CD4-positive, alpha-beta T cell treated with Interleukin-6 at 100 ng/mL for 8 hours (primary cell): ENCODE results near the gene ANKRD63.
A peak's percentile ranks its signal among the peaks of the same experiment; 100 is the strongest.

Source experiments
- DNase-seq: peaks from one replicate; pipeline ENCODE4 v3.0.0-alpha.2; 2020; ENCODE audit warnings: mixed read lengths, low spot score

The ANKRD63 gene, protein sequence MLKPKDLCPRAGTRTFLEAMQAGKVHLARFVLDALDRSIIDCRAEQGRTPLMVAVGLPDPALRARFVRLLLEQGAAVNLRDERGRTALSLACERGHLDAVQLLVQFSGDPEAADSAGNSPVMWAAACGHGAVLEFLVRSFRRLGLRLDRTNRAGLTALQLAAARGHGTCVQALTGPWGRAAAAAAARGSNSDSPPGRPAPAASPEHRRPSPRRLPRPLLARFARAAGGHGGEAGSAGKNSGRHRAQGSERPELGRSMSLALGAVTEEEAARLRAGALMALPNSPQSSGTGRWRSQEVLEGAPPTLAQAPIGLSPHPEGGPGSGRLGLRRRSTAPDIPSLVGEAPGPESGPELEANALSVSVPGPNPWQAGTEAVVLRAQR

DNA sequence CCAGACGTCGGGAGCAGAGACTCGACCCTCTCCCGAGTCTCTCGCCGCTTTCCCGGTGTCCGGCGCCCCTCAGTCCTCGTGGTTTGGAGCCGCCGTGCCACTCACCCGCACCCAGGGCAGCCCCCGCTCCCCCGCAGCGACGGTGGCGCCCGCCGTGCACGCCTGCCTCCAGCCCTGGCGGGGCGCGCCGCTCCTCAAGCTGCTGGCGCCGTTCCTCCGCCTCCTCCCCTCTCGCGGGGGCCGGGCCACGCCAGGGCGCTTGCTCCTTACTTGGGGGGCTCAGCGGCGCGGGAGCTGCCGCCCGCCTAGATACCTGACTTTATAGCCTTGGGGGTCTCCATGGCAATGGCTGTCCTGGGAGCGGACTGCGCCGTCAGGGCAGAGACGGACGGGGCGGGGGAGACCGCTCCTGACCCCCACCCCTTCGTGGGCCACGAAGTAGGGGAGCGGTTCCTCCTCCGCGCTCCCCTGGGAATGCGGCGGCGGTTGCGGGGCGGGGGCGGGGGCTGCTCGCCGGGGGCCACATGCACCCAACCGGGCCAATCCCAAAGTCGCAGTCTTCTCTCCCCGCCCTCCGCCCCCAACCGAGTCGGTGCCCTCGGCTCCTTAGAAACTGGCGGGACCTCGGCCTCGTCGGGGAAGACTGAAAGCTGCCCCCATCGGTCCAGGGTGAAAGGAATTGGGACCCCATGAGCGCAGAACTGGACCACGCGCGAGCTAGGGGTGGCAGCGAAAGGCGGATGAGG lies at the start of gene ANKRD63:
ANKRD63 (minus strand) TSS at position 196 of the 746 bp plus-strand sequence. CDS start 478 bp downstream, outside the sequence.
- DNase-seq: no peak

DNA sequence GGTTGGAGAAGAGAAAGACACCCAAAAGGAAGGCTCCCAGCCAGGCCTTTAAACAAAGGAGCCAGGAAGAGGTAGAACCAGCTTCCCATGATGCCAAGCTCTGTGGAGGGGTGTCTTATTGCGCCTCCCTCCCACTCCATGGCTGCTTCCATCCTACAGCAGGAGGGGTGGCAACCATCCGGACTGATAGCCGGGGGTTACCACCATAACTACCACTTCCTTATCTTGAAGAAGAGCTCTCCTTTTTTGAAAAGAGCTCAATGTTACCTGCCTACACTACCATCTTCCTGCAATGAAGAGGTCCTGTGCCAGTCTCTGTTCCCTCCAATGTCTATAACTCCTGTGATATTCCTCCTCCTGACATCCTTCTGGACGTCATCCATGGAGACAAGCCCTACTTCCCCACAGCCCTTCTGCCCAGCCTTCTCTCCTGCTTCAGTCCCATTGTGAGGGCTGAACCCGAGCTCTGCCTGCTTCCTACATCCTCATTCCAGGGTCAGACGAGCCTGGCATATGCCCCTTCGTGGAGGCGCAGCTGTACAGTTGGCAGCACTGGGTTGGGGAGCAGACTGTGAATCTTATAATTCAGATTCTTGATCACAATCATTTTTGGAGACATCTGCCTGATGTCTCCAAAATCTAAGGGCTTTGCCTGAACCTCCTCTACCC lies 49.4 kb upstream of the ANKRD63 start:
- no peak for DNase-seq

DNA sequence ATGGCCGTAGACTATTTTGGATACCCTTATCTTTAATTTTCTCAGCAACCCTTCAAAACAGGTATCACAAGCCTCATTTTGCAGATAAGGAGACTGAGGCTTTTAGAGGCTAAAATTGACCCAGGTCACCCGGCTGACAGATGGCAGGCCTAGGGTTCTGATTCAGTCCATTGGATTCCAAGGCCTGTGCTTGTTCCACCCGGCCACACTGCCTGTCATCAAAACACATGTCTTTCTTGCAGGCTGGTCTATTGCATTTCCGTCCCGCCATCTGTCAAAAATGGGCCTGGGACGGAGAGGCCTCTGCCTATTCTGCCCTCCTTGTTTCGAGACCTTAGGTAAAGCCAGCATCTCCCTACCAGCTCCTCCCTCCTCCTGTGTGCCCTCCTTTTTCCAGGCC lies 48.8 kb upstream of the ANKRD63 start:
- no peak for DNase-seq

DNA sequence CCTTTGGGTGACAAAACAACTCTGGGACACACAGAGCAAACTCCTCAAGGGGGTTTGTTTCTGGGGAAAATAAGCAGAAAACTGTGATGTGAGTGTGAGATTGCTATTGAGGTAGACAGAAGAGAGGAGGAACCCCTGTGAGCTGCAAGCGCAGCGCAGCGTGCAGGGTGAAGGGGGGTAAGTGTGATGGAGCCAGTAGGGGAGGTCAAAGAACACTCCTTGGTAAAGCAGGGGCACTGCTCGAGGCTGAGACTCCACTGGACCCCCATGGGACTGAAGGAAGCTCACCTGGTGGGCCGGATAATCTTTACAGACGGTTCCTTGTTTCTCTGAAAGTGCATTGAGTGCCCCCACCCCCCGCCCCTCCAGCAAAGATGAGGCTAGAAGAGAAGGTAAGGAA lies 48.2 kb upstream of the ANKRD63 start:
- DNase-seq: no peak

DNA sequence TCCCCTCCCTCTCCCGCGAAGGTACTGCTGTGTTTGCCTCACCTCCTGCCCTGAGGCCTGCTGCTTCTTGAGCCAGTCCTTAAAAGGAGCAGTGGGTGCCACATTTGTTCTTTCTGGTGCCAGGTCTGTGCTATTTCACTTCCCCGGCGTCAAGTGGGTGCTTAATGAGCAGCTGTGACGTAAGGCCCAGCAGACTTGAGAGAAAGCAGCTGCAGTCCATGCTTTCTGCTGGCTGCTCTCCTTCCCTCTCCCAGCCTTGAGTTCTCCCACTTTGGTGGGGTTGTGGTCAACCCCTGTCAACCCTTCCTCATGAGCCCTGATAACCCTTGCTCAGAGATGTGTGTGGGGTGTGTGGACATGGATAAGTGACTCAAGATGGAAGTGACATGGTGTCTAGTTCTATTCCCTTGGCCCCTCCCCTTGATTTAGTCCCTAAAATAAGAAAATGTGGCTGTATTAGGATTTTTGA lies 47.5 kb upstream of the ANKRD63 start:
- DNase-seq: no peak

DNA sequence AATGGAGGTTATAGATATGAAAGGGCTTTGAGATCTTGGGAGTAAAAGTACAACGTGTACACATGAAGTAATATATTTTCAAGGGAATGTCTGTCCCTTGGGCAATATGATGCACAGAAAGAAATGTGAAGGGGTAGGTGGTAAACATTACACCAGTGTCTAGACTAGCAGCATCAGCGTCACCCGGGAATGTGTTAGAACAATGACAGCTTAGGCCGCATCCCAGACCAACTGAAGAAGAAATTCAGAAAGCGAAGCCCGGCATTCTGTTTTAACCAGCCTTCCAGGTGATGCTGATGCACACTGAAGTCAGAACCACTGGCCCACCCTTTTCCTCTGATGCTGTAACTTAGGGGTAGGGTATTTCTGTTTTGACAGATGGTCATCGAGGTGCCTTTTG lies 46.9 kb upstream of the ANKRD63 start:
- DNase-seq: no peak

DNA sequence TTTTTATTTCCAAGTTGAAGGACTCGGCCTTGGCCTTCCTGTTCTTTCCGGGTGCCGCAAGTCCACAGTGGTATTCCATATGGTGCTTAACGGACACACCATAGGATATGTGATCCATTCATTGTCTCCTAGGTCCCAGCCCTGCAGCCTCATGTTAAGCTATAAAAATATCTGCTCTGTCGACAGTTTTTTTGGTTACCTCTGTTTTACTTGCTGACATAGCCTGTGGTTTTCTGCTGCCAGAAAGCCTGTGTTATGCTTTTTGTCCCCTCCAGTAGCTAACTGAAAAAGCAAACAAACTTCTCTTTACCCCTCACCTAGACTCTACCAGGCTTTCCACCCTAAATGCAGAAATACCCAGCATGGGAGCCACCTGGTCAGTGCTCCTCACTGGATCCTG lies 45.9 kb upstream of the ANKRD63 start:
- DNase-seq: no peak

DNA sequence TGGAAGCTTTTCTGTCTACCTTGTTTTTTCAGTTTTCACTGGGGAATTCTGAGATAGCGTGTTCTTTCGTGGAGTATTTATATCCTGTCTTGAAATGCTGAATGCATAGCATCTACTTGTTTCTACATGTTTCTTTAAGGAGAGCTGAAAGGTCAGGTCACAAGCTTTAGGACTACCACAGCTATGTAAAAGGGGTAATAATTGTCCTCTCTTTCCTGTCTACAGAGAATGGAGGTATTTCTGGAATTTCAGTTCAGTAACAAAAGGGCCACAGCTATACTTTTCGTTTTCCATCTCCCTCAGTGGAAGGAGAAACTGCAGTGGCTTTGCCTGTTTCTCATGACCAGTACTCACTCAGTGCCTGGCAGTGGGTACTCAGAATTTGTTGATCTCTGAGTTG lies 45.3 kb upstream of the ANKRD63 start:
- DNase-seq: no peak

DNA sequence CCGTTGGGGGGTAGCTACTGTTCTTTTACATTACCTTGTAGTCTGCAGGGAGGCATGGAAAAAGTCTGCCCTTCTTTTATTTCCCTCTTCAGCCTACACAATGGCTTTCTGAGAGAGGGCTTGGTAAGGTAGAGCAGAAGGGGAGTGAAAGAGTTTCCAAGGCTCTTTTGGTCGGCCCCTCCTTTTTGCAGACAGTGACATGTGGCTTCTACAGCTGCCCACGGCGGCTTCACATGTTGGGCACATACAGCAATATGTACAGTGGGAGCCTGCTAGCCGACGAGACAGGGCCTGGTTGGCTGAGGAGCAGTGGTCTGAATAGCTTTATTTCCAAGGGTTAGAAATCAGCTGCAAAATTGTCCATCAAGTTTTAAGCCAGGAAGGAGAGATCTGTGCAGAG lies 44.6 kb upstream of the ANKRD63 start:
- no peak for DNase-seq

DNA sequence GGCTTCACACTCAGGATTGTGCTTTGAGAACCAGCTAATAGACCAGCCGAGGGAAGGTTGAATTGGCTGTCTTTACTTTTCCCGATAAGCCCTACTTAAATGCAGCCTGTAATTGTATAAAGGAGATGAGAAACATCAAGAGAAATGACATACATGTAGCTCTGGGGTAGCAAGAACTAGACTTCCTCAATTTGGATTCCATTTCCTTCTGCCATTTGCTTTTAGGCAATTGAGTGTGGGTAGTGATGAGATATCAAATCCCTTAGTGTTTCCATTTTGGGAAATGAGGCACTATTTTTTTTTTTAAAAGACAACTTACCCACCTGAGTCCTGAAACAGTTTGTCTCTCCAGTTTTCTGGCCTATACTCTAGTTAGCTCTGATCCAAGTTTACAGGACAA lies 42.8 kb upstream of the ANKRD63 start:
- no peak for DNase-seq

DNA sequence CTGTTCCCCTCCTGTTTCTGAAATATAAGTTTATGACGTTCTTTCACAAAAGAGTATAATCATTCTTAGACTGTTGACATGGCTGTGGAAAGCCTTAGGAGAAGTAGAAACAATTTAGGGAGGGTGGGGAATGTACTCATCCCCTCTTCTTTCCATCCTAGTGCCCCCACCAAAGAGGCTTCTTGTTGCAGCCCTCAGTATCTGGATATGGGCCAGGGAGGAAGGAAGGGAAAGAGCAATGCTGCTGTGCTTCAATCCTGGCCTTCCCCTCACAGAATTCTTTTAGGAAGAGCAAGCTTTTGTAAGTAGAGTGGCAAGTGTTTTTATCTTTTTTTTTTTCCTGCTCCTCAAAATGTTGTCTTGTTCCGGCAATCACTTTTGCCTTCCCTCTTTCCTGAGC lies 42.3 kb upstream of the ANKRD63 start:
- DNase-seq: no peak

DNA sequence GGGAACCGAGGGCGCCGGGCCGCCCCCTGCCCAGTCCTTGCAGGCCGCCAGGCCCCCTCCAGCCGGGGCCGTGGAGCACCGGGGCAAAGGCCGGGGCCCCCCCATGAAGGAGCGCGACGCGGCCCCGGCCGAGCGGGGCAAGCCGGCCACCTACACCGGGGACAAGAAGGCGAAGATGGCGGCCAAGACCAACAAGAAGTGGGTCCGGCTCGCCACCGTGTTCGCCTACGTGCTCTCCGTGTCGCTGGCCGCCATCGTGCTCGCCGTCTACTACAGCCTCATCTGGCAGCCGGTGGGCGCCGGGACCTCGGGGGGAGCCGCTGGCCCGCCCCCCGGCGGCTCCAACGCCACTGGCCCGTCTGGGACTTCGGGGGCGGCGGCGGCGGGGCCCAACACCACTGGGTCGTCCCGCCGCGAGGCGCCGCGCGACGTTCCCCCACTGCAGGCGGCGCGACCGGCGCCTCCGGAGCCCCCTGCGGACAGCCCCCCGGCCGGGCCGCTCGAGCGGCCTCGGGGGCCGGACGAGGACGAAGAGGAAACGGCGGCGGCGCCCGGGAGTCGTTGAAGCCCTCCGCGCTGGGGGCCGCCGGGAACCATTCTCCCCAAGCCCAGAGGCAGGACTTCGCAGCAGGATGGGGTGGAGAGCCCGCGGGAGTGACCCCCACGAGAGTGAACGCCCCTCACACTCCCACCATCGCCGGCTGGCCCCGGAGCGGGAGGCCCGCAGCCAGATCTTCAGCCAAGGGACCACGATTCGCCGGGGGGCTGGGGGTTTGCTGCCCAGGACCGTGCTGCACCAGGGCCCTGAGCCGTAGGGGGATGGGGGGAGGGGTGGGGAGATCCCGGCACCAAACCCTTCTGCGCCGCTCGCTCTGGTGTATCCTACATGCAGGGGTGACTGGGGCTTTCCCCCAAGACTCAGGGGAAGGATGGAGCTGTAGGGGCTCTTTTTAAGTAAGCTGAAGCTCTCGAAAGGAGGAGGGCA lies 41.4 kb upstream of the ANKRD63 start:
- no peak for DNase-seq

DNA sequence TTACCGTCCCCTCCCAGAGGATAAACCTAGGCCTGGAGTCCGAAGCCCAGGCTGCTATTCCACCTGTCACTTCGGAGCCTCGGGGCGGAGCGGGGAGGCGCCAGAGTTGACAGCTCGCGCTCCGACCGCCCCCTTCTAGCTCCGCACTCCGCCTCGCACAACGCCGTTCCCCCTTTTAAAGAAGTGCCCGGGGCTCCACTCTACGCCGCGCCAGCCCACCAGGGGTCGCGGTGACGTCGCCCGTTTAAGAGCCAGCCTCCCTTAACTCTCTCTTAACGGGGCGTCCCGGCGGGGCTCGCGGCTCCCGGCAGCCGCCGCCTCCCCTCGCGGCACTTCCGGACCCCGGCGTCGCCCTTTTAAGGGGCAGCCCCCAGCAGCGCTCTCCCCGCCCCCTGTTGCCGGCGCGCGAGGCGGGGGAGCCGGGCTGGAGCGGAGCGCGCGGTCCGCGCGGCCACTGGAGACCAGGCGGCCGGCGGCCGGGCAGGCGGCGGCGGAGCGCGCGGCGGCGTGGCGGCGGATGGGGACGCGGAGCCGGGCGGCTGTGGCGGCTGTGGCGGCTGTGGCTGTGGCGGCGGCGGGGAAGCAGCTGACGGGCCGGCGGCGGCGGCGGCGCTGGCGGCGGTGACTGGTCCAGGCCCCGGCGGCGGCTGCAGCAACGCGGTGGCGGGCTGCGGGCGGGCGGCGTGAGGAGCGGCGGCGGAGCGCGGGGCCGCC lies 40.5 kb upstream of the ANKRD63 start, which contains the start of gene INAFM2:
INAFM2 (plus strand) TSS at position 454 of the 714 bp plus-strand sequence. CDS start 364 bp downstream, outside the sequence.
- DNase-seq: peak; percentile 88

DNA sequence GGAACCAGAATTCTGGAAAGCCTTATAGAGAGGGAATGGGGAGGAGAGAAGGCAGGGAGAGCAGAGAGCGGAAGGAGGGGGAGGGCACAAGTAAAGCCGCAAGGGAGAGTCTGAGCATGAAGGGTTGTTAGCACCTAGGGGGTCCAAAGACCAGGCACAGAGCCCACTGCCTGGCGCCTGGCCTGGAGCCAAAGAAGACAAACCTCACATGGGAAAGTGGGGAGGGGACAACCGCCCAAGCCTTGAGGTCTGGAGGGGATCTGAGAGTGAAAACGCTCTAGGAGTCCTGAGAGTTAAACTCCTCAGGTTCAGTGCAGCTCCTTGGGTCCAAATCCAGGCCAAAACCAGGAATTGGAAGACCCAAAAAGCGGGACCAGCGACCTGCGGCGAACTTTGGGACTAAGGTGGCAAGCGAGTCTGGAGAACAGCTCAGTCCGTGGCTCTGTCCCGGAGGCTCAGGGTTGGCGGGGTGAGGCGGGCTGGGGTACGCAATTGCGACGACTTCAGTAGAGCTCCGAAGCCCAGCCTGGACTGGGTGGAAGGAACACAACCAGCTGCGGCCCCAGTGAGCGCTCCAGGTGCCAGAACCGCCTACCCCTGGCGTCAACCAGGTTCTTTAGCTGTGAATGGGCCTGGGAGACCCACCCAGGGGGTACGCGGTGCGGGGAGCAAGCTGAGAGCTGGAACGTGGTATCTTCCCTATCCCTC lies 39.8 kb upstream of the ANKRD63 start:
- DNase-seq: no peak

DNA sequence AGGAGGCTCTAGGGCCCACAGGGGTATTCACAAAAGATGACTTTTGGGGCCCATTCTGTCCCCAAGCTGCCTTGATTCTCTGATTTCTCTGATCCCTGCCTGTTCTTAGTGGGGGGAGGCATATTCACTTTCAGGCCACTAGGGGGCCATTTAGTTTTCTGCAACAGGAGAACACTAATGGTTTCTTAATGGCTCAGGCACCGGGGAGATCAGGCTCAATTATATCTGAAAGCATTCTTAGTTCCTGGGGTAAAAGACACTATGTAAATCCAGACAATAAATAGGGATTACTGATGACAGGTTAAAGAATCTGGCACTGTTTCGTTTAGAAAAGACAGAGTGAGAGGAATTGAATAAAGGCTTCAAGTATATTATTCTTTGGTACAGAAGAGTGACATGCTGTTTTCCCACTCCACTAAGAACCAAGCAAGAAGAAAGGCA lies 38.1 kb upstream of the ANKRD63 start:
- DNase-seq: peak; percentile 75

DNA sequence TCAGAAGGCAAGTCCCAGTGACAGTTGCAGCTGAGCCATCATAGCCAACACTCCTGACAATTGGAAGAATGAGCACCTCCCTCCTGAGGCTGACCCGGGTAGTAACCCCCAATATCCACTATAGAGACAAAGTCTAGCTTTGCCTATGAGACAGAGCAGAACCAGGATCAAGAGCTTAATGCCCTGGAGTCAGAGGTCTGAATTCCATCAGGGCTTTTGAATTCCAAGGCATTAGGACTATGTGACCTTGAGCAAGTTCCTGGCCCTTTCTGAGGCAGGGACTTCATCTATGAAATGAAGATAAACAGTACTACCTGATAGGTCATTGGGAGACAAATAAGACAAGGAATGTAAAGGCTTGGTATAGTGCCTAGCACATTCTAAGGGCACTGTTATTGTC lies 37.5 kb upstream of the ANKRD63 start:
- DNase-seq: no peak

DNA sequence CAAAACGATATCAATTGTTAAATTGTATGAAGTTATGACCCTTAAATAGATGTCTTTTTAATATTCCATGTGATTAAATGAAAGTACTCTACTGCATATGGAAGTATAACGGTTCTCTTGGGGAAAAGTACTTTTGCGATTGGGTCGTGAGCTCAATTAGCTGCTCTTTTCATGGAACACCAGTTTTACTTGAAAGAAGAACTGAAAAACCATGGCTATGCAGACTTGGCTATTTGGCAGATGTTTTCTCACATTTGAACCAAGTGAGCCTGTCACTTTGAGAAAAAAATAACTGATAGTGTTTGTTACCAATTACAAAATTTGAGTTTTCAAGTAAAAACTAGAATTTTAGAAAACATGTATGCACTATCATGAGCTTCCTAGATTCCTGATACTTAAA lies 34.7 kb upstream of the ANKRD63 start:
- DNase-seq: no peak

DNA sequence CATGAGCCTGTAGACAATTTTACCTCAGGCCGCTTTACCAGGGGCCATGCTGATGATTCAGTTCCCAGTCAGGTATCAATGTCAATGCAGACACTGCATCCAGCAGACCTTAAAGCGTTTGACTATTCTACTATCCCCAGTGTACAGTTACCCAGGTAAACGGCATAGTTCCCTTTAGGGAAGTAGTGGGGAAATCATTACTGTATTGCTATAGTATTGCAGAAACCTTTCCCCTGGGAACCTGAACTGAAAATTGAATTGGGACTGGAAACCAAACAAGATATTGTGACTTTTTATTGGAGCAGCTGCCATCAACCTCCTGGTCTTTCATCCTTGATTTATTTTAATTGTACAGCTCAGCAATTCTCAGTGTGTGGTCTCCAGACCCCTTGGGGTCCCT lies 34.1 kb upstream of the ANKRD63 start:
- no peak for DNase-seq

DNA sequence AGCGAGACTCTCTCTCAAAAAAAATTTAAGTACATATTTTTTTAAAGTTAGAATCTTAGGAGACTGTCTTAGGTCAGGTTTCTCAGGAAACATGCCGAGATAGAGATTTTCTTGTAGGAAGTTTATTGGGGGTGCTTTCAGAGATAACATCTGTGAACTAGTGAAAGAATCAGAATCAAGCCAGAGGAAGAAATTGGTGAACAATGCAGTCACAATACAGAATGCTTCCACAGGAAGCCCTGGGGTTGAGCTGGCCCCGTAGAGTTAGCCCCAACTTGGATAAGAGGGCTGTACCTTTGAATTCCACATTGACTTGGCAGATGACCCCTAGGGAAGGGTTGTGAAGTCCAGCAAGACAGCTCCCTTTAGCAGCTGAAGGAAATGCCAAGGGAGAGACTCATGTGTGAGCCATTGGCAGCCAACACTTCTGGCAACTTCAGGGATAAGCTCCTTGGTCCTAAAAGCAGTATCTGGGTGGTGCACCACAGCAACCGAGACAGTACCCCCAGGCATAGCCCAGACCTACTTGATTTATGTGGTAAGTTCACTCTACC lies 31.9 kb upstream of the ANKRD63 start:
- no peak for DNase-seq
